Body of pancreas (tissue), 4 donors: ENCODE results near the gene SLC25A46. TPM values are rescaled to one million over a fixed set of nuclear protein-coding genes. Genes with fewer than 3 reads are reported as not detected.

Source experiments
- ATAC-seq: fragments of 150-250 bp; one replicate; pipeline ENCODE4 v1.9.1; 2016
- DNase-seq, 4 donors: peaks; one replicate each; pipeline ENCODE4 v3.0.0-alpha.2; 2019
- H3K27ac ChIP-seq, 4 donors: fragments of 200-600 bp; sonication (generic); 1 replicate in 3 of 4; 2 replicates in 1 of 4; pipeline versions ENCODE4 v1.5.1 to v1.6.1; 2016 to 2019; ENCODE audit warnings: mild to moderate bottlenecking in 1 of 4, mixed read lengths in 1 of 4, moderate library complexity in 1 of 4
- H3K27me3 ChIP-seq, 2 donors: fragments of 200-600 bp; sonication (generic); one replicate each; pipeline ENCODE4 v1.6.0; 2016; ENCODE audit warnings: mild to moderate bottlenecking in 1 of 2
- H3K36me3 ChIP-seq, 2 donors: fragments of 200-600 bp; sonication (generic); replicated peaks in 1 of 2; 2 replicates each; pipeline ENCODE4 v1.5.1; 2016; ENCODE audit warnings: low read depth in 2 of 2; ENCODE audit not compliant: insufficient read depth in 1 of 2
- H3K4me1 ChIP-seq: fragments of 200-600 bp; sonication (generic); one replicate; pipeline ENCODE4 v1.6.0; 2016
- H3K4me3 ChIP-seq, 2 donors: fragments of 200-600 bp; sonication (generic); 1 replicate in 1 of 2; 2 replicates in 1 of 2; pipeline ENCODE4 v1.5.1; 2016 to 2019
- H3K9me3 ChIP-seq, 3 donors: fragments of 200-600 bp; sonication (generic); 1 replicate in 2 of 3; 2 replicates in 1 of 3; pipeline ENCODE4 v1.5.1; 2016
- CTCF ChIP-seq, 7 experiments: fragments of 450-650 bp in 4 of 7; fragments of 200-600 bp in 3 of 7; sonication (generic) in 3 of 7; IDR thresholded peaks; one replicate each; pipeline ENCODE4 v1.5.1; 2016 to 2019; ENCODE audit warnings: antibody characterized with exemption in 7 of 7
- POLR2A ChIP-seq, 3 donors: fragments of 450-650 bp; IDR thresholded peaks; one replicate each; pipeline ENCODE4 v1.6.1; 2016; ENCODE audit warnings: antibody characterized with exemption in 3 of 3, mild to moderate bottlenecking in 2 of 3
- WGBS, 2 donors: methylation state at CpG; one replicate each; pipeline ENCODE4 v1.1.5; 2017; 5-methylcytosine and 5-hydroxymethylcytosine counted together
- intact Hi-C: fragments of 100-400 bp; cut with DNase I; formaldehyde crosslinking; loops from one replicate; pipeline ENCODE4 v1.15.1; 2023
- total RNA-seq, 2 donors: library from RNA; depleted of rRNA; stranded (reverse); fragments of >200 nt; gene quantifications; one replicate each; pipeline ENCODE4 v1.1.0, GENCODE V29; 2016

Gene SLC25A46
- total RNA-seq, 2 donors from 2014 or later, result 30.7 to 36.3 TPM

GRCh38 chr5:110753600-110753999, 14.8 kb downstream of the SLC25A46 start:
- Histone ChIP-seq H3K9me3 (no peaks in the 10 kb centered on the region), H3K27me3 (no peaks in the 10 kb centered on the region), H3K4me1 (no peaks in the 10 kb centered on the region), H3K27ac (no peak overlapping the region), H3K4me3 (no peak overlapping the region), H3K36me3 (peaks cover 3 to 4% of the 10 kb centered on the region in 2 donors)
- no peak for ATAC-seq
- TF ChIP-seq CTCF (IDR thresholded peaks at IDR 0.05), result no peak
- TF ChIP-seq POLR2A (IDR thresholded peaks at IDR 0.05), result no peak
- intact Hi-C loops, result no loop called here
- no peak for DNase-seq
- WGBS, 2 donors, result 85 to 97% methylated on average over 2 of the region's 2 CpGs

- DNase-seq (no peak), ATAC-seq (no peak)
- H3K9me3 ChIP-seq, result no peaks in the 10 kb centered on the region
- intact Hi-C loops, result no loop called here
- no peaks in the 10 kb centered on the region for H3K27me3 ChIP-seq
- peaks cover 0 to 4% of the 10 kb centered on the region in 2 donors for H3K36me3 ChIP-seq
- no peak overlapping the region for H3K27ac ChIP-seq
- no peaks in the 10 kb centered on the region for H3K4me1 ChIP-seq
- TF ChIP-seq POLR2A (IDR thresholded peaks at IDR 0.05), result no peak
- TF ChIP-seq CTCF (IDR thresholded peaks at IDR 0.05), result no peak
- H3K4me3 ChIP-seq, result no peak overlapping the region
These were observed 15.4 kb downstream of the SLC25A46 start for GRCh38 chr5:110754181-110754580.

GRCh38 chr5:110757118-110757729, 18.4 kb downstream of the SLC25A46 start:
- H3K9me3 ChIP-seq, result no peaks in the 10 kb centered on the region
- TF ChIP-seq CTCF (IDR thresholded peaks at IDR 0.05) (peak; percentile 31 to 58 (median 47)), POLR2A (IDR thresholded peaks at IDR 0.05) (no peak)
- H3K4me3 ChIP-seq, result no peak overlapping the region
- no peaks in the 10 kb centered on the region for H3K27me3 ChIP-seq
- WGBS, 2 donors, result 47 to 50% methylated on average over 4 of the region's 4 CpGs
- intact Hi-C loops, result no loop called here
- DNase-seq (peak in 2 of 4 donors; percentile 4 to 26), ATAC-seq (no peak)
- peaks cover 0 to 13% of the 10 kb centered on the region in 2 donors for H3K36me3 ChIP-seq
- H3K4me1 ChIP-seq, result no peaks in the 10 kb centered on the region
- no peak overlapping the region for H3K27ac ChIP-seq

- Histone ChIP-seq H3K4me1 (no peaks in the 10 kb centered on the region), H3K9me3 (no peaks in the 10 kb centered on the region), H3K27ac (no peak overlapping the region), H3K4me3 (no peak overlapping the region), H3K36me3 (peaks cover 0 to 18% of the 10 kb centered on the region in 2 donors), H3K27me3 (no peaks in the 10 kb centered on the region)
- no peak for TF ChIP-seq POLR2A (IDR thresholded peaks at IDR 0.05)
- no peak for TF ChIP-seq CTCF (IDR thresholded peaks at IDR 0.05)
- ATAC-seq (no peak), DNase-seq (no peak)
- intact Hi-C loops, result no loop called here
- 79% methylated on average over 1 of the region's 1 CpG for WGBS, 2 donors
These were observed 21.4 kb downstream of the SLC25A46 start for GRCh38 chr5:110760158-110760557.
